ENCODE measurements around the gene RPL4.

Gene RPL4

DNA sequence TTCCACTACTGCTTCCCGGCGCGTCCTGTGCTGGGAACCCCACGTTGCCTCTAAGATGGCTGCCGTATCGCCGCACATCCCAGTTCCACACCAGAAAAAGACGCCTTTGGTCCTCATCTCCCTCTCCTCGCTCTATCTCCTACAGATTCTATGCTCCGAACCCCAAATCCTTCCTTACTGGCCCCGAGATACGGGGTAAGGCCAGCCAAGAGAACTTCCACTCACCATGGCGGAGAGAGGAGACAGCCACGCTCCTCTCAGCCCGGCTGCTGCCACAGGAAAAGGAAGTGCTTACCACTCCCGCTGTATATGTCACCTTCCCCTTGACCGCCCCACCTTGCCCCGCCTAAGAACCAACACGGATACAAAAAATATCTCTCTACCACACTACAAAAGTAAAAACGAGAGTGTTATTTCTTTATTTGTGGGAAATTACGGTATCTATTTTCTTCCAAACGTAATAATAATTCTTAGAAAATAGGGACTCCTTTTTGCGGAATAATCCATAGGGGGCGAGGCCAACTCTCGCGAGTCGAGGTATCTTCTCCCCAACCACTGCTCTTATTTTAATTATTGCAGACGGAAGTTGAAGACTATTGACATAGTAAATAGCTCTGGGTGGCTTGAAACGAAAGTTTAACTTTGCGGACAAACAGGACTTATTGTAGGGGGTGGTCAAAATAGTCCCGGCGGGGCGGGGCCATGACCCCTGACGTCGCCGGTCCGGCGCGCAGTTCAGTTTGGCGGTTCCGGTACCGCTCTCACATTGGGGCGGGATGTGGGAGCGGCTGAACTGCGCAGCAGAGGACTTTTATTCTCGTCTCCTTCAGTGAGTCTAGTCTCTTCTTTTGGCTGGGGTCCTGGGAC is at the start of gene RPL4, which contains the start of gene ZWILCH:
RPL4 (minus strand) TSS at position 293 of the 867 bp plus-strand sequence; CDS start at position 228, 65 bp downstream.
ZWILCH (plus strand) TSS at position 764 of the 867 bp plus-strand sequence; CDS start at position 777, 13 bp downstream.
- peaks cover 45% of the 10 kb centered on the region for H3K36me3 Mint-ChIP-seq (ENCODE audit: low read depth)
- peak within 1 kb of the TSS; percentile 95 to 100 (median 96) for H3K4me3 Mint-ChIP-seq
- H3K9me3 Mint-ChIP-seq: no peaks in the 10 kb centered on the region
- TF ChIP-seq, protein P1, sequence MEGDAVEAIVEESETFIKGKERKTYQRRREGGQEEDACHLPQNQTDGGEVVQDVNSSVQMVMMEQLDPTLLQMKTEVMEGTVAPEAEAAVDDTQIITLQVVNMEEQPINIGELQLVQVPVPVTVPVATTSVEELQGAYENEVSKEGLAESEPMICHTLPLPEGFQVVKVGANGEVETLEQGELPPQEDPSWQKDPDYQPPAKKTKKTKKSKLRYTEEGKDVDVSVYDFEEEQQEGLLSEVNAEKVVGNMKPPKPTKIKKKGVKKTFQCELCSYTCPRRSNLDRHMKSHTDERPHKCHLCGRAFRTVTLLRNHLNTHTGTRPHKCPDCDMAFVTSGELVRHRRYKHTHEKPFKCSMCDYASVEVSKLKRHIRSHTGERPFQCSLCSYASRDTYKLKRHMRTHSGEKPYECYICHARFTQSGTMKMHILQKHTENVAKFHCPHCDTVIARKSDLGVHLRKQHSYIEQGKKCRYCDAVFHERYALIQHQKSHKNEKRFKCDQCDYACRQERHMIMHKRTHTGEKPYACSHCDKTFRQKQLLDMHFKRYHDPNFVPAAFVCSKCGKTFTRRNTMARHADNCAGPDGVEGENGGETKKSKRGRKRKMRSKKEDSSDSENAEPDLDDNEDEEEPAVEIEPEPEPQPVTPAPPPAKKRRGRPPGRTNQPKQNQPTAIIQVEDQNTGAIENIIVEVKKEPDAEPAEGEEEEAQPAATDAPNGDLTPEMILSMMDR (IDR thresholded peaks at IDR 0.05; ENCODE audit: unreplicated experiment in 3 of 3): no peak
- peaks cover 33% of the 10 kb centered on the region for H3K4me1 Mint-ChIP-seq
- H3K27ac Mint-ChIP-seq: peak within 1 kb of the TSS; percentile 95 to 98 (median 97)
- H3K27me3 Mint-ChIP-seq (ENCODE audit: low read depth): no peaks in the 10 kb centered on the region

- Mint-ChIP-seq H3K9me3 (no peaks in the 10 kb centered on the region), H3K27ac (no peak overlapping the region), H3K4me1 (no peaks in the 10 kb centered on the region), H3K4me3 (no peak overlapping the region), H3K36me3 (ENCODE audit: low read depth) (peaks cover 45% of the 10 kb centered on the region), H3K27me3 (ENCODE audit: low read depth) (no peaks in the 10 kb centered on the region)
- TF ChIP-seq, protein P1 (IDR thresholded peaks at IDR 0.05; ENCODE audit: unreplicated experiment in 3 of 3): no peak
Measured at GRCh38 chr15:66545255-66545654, 40.6 kb upstream of the RPL4 start.

GRCh38 chr15:66542896-66543295 is 38.2 kb upstream of the RPL4 start:
- H3K4me3 Mint-ChIP-seq: no peak overlapping the region

GRCh38 chr15:66535056-66535455 is 30.4 kb upstream of the RPL4 start:
- H3K4me3 Mint-ChIP-seq: no peak overlapping the region

More at GRCh38 chr15:66542896-66543295, 38.2 kb upstream of the RPL4 start:
- H3K36me3 Mint-ChIP-seq (ENCODE audit: low read depth): peaks cover 51% of the 10 kb centered on the region
- H3K27ac Mint-ChIP-seq: no peak overlapping the region
- H3K4me1 Mint-ChIP-seq: no peaks in the 10 kb centered on the region
- TF ChIP-seq, protein P1 (IDR thresholded peaks at IDR 0.05; ENCODE audit: unreplicated experiment in 3 of 3): no peak
- no peaks in the 10 kb centered on the region for H3K27me3 Mint-ChIP-seq (ENCODE audit: low read depth)
- H3K9me3 Mint-ChIP-seq: no peaks in the 10 kb centered on the region

GRCh38 chr15:66524838-66525237 is 20.2 kb upstream of the RPL4 start:
- Mint-ChIP-seq H3K36me3 (ENCODE audit: low read depth) (peaks cover 16% of the 10 kb centered on the region), H3K27me3 (ENCODE audit: low read depth) (no peaks in the 10 kb centered on the region), H3K4me1 (no peaks in the 10 kb centered on the region), H3K4me3 (no peak overlapping the region), H3K27ac (no peak overlapping the region), H3K9me3 (no peaks in the 10 kb centered on the region)
- TF ChIP-seq, protein P1 (IDR thresholded peaks at IDR 0.05; ENCODE audit: unreplicated experiment in 3 of 3): no peak

More at GRCh38 chr15:66535056-66535455, 30.4 kb upstream of the RPL4 start:
- H3K4me1 Mint-ChIP-seq: no peaks in the 10 kb centered on the region
- H3K9me3 Mint-ChIP-seq: no peaks in the 10 kb centered on the region
- H3K27ac Mint-ChIP-seq: no peak overlapping the region
- TF ChIP-seq, protein P1 (IDR thresholded peaks at IDR 0.05; ENCODE audit: unreplicated experiment in 3 of 3): no peak
- no peaks in the 10 kb centered on the region for H3K27me3 Mint-ChIP-seq (ENCODE audit: low read depth)
- peaks cover 28% of the 10 kb centered on the region for H3K36me3 Mint-ChIP-seq (ENCODE audit: low read depth)

Data from nephron (organoid).